Spleen (tissue), 7 donors: ENCODE data around the gene NATD1.

Experiments
- POLR2AphosphoS5 ChIP-seq, 3 donors: sonication (generic); formaldehyde crosslinking; IDR thresholded peaks; one replicate each; pipeline ENCODE4 v1.5.1; 2017; ENCODE audit warnings: antibody characterized with exemption in 3 of 3
- TF ChIP-seq, protein P1 (sequence below), 11 experiments: fragments of 200-600 bp in 7 of 11; fragments of 450-650 bp in 4 of 11; sonication (generic) in 4 of 11; IDR thresholded peaks in 8 of 11; conservative IDR thresholded peaks in 3 of 11; 1 replicate in 7 of 11; 2 replicates in 4 of 11; pipeline versions ENCODE4 v1.4.0 to v1.8.0; 2016 to 2021; ENCODE audit warnings: antibody characterized with exemption in 11 of 11, inconsistent platforms in 4 of 11, mild to moderate bottlenecking in 1 of 11
- donor health status: DM: no; HTN: no; CAD: no; lungs with moderate emphysema.
- donor health status: DM: no; HTN: no; CAD: no.
- donor health status: DM: no; HTN: no; CAD: no.

DNA sequence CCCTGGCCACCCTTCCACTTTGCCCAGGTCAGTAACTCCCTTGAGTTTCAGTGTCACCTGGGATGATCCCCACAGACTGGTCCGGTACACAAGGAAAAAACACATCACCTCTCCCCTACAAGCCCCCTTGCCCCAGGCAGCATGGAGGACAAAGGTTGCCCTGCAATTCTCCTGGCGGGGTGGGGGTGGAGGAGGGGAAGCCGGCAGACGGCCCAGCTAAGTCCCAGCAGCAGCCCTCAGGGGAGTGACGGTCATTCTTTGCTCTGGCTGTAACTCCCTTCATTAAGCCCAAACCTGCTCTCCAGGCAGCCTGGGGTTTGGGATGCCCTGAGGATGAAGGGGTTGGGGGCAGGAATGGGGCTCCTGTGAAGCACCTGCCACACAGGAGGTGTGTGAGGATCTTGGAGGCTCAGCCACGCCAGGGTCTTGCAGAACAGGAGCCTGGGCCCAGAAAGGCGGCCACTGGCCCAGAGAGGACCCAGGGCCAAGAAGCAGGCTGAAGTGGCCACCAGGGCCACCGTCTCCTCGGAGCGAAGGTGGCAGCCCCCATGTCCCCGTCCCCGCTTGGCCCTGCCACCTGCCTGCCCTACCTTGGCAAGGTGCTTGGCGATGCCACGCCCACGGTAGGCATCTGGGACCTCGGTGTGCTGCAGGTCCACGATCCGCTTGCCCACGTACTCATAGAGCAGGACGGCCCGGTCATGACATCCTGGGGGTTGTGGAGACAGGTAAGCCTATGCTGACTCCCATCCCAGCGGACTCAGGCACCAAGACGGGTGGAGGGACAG lies 9.5 kb downstream of the NATD1 start:
- TF ChIP-seq, protein P1, sequence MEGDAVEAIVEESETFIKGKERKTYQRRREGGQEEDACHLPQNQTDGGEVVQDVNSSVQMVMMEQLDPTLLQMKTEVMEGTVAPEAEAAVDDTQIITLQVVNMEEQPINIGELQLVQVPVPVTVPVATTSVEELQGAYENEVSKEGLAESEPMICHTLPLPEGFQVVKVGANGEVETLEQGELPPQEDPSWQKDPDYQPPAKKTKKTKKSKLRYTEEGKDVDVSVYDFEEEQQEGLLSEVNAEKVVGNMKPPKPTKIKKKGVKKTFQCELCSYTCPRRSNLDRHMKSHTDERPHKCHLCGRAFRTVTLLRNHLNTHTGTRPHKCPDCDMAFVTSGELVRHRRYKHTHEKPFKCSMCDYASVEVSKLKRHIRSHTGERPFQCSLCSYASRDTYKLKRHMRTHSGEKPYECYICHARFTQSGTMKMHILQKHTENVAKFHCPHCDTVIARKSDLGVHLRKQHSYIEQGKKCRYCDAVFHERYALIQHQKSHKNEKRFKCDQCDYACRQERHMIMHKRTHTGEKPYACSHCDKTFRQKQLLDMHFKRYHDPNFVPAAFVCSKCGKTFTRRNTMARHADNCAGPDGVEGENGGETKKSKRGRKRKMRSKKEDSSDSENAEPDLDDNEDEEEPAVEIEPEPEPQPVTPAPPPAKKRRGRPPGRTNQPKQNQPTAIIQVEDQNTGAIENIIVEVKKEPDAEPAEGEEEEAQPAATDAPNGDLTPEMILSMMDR (IDR thresholded peaks at IDR 0.05 in 8 of 11, conservative IDR thresholded peaks at IDR 0.05 in 3 of 11), result no peak
- peak in 1 of 3 donors; percentile 48 for TF ChIP-seq POLR2AphosphoS5 (IDR thresholded peaks at IDR 0.05)
